ENCODE measurements around the gene NTM.
A peak's percentile ranks its signal among the peaks of the same experiment; 100 is the strongest.

The NTM gene

DNA sequence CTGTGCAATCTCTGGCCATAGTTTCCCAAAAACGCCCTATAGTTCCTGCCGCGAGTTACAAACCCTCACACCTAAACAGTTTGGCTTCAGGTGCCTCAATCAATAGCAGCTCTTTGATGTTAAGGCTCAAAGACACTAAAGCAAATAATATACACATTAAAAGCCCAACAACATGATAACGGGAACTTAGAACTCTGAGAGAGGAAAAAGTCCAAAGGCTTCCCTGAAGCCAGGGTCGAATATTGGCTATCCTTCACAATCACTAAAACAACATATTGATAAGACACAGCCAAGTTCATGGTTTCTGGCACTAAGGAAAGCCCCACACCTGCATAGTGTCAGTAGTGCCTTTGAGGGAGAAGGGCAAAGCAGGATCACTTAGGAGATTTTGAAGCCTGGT is 54.9 kb downstream of the NTM start:
- TF ChIP-seq, protein P1, sequence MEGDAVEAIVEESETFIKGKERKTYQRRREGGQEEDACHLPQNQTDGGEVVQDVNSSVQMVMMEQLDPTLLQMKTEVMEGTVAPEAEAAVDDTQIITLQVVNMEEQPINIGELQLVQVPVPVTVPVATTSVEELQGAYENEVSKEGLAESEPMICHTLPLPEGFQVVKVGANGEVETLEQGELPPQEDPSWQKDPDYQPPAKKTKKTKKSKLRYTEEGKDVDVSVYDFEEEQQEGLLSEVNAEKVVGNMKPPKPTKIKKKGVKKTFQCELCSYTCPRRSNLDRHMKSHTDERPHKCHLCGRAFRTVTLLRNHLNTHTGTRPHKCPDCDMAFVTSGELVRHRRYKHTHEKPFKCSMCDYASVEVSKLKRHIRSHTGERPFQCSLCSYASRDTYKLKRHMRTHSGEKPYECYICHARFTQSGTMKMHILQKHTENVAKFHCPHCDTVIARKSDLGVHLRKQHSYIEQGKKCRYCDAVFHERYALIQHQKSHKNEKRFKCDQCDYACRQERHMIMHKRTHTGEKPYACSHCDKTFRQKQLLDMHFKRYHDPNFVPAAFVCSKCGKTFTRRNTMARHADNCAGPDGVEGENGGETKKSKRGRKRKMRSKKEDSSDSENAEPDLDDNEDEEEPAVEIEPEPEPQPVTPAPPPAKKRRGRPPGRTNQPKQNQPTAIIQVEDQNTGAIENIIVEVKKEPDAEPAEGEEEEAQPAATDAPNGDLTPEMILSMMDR (IDR thresholded peaks at IDR 0.05; ENCODE audit: low read depth, low read length), result no peak
- H3K4me3 ChIP-seq (replicated peaks in 1 of 2; ENCODE audit: low read depth in 2 of 2, low read length in 2 of 2), result no peak overlapping the region
- DNase-seq (ENCODE audit: low read depth in 2 of 2), result no peak

DNA sequence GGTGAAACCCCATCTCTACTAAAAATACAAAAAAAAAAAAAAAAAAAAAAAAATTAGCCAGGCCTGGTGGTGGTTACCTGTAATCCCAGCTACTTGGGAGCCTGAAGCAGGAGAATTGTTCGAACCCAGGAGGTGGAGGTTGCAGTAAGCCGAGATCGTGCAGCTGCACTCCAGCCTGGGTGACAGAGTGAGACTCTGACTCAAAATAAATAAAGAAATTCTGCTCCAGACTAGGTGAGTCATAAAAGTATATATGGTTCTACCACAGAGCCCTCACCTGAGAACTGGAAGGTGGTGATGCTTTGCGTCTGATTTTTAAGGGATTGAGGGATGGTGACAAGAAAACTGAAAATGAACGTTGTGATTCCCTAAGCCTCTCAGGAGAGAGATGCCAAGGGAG is 58.4 kb downstream of the NTM start:
- no peak overlapping the region for H3K4me3 ChIP-seq (replicated peaks in 1 of 2; ENCODE audit: low read depth in 2 of 2, low read length in 2 of 2)
- TF ChIP-seq, protein P1 (IDR thresholded peaks at IDR 0.05; ENCODE audit: low read depth, low read length), result no peak
- no peak for DNase-seq (ENCODE audit: low read depth in 2 of 2)

DNA sequence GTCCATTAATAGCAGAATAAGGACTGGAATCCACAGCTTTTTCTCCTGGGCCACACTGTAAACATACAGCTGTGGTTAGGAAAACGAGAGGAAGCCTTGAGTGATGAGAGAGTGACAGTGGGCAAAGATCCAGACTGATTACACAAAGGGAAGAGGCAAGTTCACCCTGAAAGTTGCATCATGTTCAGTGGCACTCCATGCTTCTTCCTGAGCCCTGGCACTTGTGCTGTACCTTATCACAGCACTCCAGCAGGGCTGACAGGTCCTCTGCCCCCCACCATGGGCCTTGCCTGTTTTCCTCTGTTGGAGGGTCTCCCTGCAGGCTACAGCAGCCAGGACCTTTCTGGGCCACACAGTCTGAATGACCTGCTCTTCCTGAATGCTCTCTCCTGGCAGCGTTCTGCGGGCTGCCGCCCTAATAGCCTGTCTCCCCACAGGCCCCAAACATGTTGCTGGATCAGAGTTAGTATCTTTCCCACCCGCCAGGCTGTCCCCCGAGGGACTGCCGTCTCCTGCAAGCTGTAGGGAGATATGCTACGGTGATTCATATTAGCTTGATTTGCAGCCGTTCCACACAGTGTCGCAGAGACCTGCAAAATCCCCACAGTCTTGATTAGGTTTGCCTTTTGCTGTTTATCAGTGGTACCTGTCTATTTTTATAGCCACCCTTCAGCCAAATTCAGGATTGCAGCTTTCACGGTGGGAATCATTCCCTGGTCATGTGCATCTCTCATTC is 60.2 kb downstream of the NTM start:
- TF ChIP-seq, protein P1 (IDR thresholded peaks at IDR 0.05; ENCODE audit: low read depth, low read length), result no peak
- DNase-seq (ENCODE audit: low read depth in 2 of 2), result peak in 1 of 2 donors; percentile 9
- no peak overlapping the region for H3K4me3 ChIP-seq (replicated peaks in 1 of 2; ENCODE audit: low read depth in 2 of 2, low read length in 2 of 2)

DNA sequence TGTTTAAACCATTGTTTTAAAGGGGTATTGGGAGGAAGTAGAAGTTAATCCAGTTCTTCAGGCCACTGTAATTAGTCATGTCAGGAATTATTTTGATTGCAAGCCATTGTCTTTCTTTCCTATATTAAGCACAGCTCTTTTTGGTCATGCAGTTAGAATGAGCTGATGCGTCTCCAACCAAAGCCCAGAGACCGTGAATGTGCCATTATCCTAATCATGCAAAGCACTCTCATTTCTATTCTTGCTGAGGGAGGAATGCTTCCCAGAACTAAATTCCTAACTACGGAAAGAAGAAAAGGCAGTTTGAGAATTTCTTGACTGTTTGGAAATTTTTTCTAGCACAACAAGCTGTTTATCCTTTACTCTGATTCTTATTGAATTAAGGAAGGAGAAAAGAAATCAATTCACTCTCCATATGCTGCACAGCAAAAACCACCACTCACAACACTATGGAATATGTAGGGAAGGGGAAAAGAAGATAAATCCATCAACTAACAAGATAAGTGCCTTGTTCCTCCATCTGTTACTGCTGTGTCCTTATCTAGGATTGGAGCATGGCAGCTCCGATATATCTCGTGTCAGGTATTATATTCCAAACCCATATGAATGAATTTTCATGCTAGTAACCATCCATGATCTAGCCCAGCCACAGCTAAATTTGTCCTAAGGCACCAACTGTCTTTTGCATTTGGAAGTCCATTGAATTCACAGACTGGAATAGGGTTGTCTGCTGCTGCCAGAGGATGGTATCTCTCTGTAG is 70.8 kb downstream of the NTM start:
- no peak for DNase-seq (ENCODE audit: low read depth in 2 of 2)
- TF ChIP-seq, protein P1 (IDR thresholded peaks at IDR 0.05; ENCODE audit: low read depth, low read length), result no peak
- no peak overlapping the region for H3K4me3 ChIP-seq (replicated peaks in 1 of 2; ENCODE audit: low read depth in 2 of 2, low read length in 2 of 2)

DNA sequence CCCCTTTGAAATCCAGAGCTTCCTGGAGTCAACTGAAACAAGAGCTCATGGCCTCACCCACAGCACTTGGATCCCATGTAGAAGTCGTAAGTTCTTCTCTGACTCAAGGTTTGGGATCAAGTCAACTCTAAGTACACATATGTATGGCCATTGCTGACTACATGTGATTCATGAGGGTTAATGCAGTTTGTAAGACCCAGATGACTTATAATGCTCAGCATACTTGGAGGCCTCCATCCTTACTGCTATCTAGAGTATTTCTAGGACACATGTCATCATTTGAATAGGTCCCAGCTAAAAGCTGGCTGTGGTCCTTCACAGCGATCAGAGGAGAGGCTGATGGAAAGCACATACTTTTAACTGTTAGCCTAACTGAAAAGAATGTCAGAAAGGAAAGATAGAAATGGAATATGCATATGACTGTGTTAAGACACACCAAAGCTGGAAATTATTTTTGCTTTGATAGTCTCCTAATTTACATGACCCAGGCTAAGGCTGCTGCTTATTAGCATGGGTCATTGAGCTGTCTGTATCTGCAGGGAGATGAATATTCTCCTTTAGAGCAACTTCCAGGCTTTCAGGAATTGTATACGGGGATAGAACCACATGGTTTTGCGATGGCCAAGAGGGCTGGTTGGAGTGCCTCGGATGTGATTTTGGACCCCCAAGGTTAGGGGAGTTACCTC is 76.3 kb downstream of the NTM start:
- H3K4me3 ChIP-seq (replicated peaks in 1 of 2; ENCODE audit: low read depth in 2 of 2, low read length in 2 of 2), result no peak overlapping the region
- TF ChIP-seq, protein P1 (IDR thresholded peaks at IDR 0.05; ENCODE audit: low read depth, low read length), result no peak
- DNase-seq (ENCODE audit: low read depth in 2 of 2), result no peak

DNA sequence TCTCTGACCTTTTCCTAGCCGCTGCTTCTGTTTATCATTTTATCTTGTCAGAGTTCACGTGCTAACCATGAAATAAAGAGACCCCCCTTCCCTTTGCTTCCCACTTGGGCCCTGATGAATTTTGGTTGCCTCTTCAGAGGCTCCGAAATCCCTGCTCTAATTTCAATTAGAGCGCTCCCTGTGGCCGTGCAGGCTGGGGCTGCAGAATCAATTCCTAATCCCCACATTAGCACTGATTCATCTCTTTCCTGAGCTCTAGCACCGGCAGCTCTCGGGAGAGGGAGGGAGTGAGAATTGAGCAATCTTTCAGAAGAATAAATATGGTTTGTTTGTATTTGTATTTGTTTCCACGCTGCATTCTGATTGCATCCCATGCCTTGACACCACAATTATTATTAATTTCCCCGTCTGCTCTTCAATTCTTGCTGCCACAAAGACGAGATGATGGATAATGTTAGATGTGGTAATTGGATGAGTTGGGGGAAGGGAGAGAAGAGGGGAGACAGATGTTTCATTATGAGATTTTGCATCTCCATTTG is 76.9 kb downstream of the NTM start:
- no peak for DNase-seq (ENCODE audit: low read depth in 2 of 2)
- TF ChIP-seq, protein P1 (IDR thresholded peaks at IDR 0.05; ENCODE audit: low read depth, low read length), result no peak
- no peak overlapping the region for H3K4me3 ChIP-seq (replicated peaks in 1 of 2; ENCODE audit: low read depth in 2 of 2, low read length in 2 of 2)
